GM18870 (cell line): ENCODE measurements around the gene RNF169.

ENCODE experiments used
- ATAC-seq: cut with Tn5 transposase; IDR thresholded peaks from one replicate; pipeline ENCODE4 v1.9.1; 2021; ENCODE audit warnings: moderate library complexity; ENCODE audit not compliant: unreplicated experiment

The RNF169 gene, protein sequence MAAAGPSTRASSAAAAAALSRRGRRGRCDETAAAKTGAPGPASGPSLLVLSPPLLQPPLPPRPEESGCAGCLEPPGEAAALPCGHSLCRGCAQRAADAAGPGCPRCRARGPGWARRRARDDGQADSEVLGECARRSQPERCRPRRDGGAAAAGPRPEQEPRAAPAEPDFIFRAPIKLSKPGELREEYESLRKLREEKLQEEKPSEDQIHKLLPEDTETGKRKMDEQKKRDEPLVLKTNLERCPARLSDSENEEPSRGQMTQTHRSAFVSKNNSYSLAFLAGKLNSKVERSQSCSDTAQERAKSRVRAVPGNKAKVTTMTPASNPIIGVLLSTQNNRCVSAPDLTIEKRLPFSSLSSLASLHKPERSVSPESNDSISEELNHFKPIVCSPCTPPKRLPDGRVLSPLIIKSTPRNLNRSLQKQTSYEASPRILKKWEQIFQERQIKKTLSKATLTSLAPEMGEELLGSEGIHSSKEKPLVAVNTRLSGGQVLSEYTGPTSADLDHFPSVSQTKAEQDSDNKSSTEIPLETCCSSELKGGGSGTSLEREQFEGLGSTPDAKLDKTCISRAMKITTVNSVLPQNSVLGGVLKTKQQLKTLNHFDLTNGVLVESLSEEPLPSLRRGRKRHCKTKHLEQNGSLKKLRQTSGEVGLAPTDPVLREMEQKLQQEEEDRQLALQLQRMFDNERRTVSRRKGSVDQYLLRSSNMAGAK

DNA sequence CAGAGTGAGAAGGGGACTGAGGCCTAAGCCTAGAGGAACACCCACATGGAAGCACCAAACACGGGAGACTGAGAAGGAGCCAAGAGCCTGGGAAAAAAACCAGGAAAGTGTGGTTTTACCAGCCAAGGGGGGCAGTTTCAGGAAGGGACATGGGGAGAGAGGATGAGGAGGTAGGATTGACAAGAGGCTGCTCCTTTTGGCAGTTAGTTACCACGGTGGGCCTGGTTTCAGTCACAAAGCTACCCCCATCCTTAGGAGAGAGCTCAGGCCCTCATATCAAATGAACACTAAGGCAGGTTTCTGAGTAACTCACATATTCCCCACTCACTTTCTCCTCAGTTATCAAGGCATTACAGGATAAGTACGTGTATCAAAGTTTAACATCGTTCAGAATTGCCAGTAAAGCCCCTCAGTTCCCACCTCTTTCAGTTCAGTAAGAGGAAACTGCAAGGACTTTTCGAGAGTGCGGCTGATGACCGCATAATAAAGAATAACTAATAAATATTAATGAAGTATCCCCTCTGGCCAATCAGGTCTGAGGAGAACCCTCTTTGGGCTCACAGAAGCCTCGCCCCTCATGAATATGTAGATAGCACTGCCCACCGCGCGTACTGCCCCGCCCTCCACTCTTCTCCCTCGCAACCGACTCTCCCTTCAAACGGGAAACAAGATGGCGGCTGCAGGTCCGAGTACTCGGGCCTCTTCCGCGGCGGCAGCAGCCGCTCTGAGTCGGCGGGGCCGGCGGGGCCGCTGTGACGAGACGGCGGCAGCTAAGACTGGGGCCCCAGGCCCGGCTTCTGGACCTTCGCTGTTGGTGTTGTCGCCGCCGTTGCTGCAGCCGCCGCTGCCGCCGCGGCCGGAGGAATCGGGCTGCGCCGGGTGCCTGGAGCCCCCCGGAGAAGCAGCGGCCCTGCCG is at the start of gene RNF169:
RNF169 (plus strand) TSS at position 639 of the 916 bp plus-strand sequence; CDS start at position 671, 32 bp downstream.
- peak; percentile 96 for ATAC-seq

- no peak for ATAC-seq
Measured at GRCh38 chr11:74699615-74700396, 48.8 kb upstream of the RNF169 start.

- ATAC-seq: no peak
Measured at GRCh38 chr11:74701351-74701750, 47.3 kb upstream of the RNF169 start.

GRCh38 chr11:74702383-74703007 is 46.2 kb upstream of the RNF169 start:
- ATAC-seq: no peak

DNA sequence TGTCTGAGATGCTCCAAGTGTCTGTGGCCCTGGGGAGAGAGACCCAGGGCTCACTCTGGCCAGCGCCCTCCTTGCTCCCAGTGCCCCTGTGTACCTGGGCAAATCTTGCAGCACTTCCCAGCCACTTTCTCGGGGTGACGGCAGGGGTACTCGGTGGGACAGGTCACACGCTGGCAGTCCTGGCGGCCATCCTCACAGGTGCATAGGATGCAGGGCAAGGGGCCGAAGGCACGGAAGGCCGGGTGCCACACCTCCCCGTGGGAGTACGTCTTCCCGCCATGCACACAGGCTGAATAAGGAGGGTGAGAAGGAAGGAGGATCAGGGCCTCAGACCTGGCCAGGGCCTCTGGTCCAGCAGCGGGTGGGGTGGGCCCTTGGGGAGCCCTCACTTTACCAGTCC is 45.4 kb upstream of the RNF169 start:
- ATAC-seq: no peak

DNA sequence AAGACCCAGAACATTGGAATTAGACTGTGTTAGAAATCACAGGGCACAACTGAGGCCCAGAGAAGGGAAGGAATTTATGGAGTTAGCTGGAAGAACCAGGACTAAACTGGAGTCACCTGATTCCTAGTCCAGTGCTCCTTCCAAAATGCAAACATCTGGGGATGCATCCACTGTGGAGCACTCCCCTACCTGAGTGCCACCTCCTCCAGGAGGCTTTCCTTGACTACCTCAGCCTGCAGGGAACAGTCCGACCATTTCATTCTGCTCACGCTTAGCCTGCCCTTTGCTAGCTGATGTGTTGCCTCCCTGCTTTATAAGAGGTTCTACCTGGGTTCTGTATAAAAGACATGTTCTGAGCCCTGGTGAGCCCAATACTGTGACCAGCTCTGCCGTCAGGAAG is 41.5 kb upstream of the RNF169 start:
- no peak for ATAC-seq

GRCh38 chr11:74707602-74708510 is 40.8 kb upstream of the RNF169 start:
- no peak for ATAC-seq

DNA sequence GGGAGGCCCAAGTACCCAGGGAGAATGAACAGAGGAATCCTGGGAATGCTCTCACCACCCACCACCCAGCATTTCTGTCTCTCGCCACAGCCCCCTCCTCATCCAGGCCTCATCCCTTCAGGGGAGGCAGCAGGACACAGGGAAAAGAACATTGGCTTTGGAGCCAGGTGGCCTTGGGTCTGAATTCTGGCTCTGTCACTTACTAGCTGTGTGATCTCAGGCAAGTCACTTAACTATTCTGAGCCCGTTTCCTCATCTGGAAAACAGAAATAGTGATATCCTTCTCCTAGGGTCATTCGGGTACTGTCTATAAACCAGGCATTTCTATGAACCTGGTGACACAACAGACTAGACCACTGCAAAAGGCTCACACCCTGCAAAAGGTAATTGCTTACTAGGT is 39.5 kb upstream of the RNF169 start:
- no peak for ATAC-seq

GRCh38 chr11:74710281-74710938 is 38.2 kb upstream of the RNF169 start:
- no peak for ATAC-seq

DNA sequence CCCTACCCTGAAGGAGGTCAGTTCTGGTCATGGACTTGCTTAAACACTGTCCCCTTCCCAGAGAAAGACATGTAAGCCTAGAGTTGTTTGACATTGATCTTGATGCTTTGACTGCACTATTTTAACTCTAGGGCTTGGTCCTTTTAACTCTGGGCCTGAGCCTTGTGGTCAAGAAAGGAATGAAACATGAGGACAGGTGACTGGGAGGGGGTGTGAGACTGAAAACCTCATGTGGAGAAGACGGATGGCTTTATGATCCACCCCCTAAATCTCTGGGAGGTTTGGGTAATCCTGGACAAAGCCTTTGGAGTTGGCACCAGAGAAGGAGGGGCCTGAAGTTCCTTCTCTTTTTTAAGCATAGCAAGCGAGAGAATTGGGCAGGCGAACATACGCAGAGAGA is 35.0 kb upstream of the RNF169 start:
- no peak for ATAC-seq

GRCh38 chr11:74714904-74715303 is 33.7 kb upstream of the RNF169 start:
- no peak for ATAC-seq

DNA sequence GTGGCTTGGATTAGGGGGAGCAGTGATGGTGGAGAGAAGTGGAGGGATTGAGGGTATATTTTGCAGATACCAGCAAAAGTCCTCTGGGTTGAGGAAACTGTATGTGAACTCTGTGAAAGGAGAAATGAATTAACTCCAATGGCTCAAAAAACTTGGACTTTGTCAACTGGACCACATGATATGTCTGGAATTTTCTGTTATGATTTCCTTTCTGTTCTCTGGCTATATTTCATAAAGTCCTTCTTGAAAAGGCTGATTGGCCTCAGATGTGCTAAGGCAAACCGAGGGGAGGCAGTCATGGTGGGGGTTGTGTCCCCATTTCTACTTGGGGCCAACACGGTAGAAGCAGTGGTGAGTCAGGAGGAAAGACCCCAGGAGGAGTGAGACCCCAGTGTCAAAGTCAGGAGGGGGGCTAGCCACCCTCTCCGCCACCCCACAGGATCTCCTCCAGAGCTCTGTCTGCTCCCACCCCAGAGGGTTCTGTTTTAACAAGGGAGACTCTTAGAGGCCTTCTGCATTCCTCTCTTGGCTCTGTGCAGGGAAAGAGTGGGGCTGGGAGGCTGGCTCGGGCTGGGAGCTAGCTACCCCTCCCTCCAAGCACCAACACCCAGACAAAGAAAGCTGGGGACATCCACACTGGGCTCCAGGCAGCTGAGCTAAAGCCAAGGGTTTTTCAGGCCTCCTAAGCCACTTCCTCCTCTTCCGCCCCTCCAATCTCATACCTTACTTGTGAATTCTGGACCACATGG is 31.3 kb upstream of the RNF169 start:
- no peak for ATAC-seq

- no peak for ATAC-seq
Measured at GRCh38 chr11:74719011-74719410, 29.6 kb upstream of the RNF169 start.

DNA sequence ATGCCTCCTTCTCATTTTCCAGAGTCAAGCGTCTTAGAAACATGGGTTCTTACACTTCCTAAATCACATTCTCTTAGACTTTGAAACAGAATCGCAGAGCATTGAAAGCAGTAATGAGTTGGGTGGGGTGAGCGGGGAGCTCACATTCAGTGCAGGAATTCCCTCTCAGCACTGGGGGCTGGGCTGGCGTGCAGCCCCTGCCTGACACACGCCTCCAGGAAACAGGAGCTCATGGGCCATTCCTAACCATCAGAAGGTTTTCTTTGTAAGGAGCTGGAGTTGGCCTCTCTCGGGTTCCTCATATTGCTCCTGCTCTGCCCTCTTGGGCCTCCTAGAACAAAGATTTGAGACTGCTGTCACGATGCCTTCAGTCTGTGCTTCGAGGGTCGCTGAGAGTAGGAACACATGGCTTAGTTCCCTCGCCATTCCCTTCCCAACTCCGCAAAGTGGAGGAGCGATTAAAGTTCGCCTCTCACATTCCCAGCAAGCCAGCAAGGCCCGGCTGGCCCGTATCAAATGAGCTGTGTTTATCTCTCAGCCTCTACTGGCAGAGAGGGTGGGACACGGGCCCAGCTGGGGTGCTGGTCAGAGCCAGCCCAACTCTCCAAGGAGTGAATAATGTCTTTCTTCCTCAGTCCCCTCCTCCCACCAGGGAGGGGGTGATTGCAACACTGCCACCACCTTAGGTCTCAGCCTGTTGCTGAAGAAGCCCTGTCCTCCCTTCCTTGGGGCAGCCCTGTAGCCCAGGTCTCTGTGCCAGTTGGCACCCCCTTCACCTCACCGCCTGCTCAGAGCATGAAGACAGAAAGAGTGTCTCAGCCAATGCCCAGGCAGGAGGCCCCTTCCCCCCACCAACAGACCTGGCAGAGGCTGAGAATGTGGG is 27.8 kb upstream of the RNF169 start:
- no peak for ATAC-seq

DNA sequence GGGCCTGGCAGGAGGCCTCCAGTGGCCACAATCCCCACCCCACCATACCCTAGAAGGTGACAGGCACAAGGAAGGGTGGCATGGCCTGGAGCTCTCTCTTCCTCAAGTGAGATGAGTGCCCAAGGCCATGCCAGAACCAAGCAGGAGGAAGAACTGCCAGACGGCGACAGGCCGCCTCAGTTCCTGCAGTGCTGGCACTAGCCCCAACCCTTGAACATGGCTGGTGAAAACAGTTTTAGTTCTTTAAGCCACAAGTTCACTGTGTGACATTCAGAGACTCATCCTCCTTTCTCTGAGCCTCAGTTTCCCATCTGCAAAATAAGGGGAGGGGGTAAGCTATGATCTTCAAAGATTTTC is 27.2 kb upstream of the RNF169 start:
- no peak for ATAC-seq

- ATAC-seq: no peak
Measured at GRCh38 chr11:74723511-74723910, 25.1 kb upstream of the RNF169 start.

GRCh38 chr11:74725701-74726100 is 22.9 kb upstream of the RNF169 start:
- ATAC-seq: no peak
